Hepatocyte (in vitro differentiated cells): ENCODE results near the gene DAAM2.

ENCODE experiments used
- CTCF ChIP-seq: fragments of 200-600 bp; sonication (generic); IDR thresholded peaks from 2 replicates; pipeline ENCODE4 v1.5.1; 2016; ENCODE audit warnings: antibody characterized with exemption, mild to moderate bottlenecking; ENCODE audit not compliant: poor library complexity
- EZH2 ChIP-seq: fragments of 200-600 bp; sonication (generic); IDR thresholded peaks from 2 replicates; pipeline ENCODE4 v1.6.1; 2016; ENCODE audit warnings: antibody characterized with exemption, mild to moderate bottlenecking, borderline replicate concordance

- no peak for TF ChIP-seq CTCF
- TF ChIP-seq EZH2, result no peak
These were observed 24.6 kb downstream of the DAAM2 start for GRCh38 chr6:39816747-39817146.
